Lower leg skin (tissue), 4 donors: ENCODE results near the gene IPMK. TPM values are rescaled to one million over a fixed set of nuclear protein-coding genes. Genes with fewer than 3 reads are reported as not detected.

Source experiments
- DNase-seq, 2 donors: peaks; one replicate each; pipeline ENCODE4 v3.0.0-alpha.2; 2019; ENCODE audit warnings: low spot score in 2 of 2
- H3K4me3 ChIP-seq: fragments of 200-600 bp; sonication (generic); 2 replicates; pipeline ENCODE4 v1.5.1; 2017; ENCODE audit warnings: mild to moderate bottlenecking, low read depth; ENCODE audit not compliant: poor library complexity, severe bottlenecking
- POLR2A ChIP-seq, 2 donors: fragments of 450-650 bp; IDR thresholded peaks; one replicate each; pipeline ENCODE4 v1.6.1; 2016 to 2017; ENCODE audit warnings: antibody characterized with exemption in 2 of 2, mild to moderate bottlenecking in 1 of 2, moderate library complexity in 1 of 2
- WGBS, 2 donors: methylation state at CpG; one replicate each; pipeline ENCODE4 v1.1.5; 2018; 5-methylcytosine and 5-hydroxymethylcytosine counted together
- intact Hi-C: fragments of 100-400 bp; cut with DNase I; formaldehyde crosslinking; loops from one replicate; pipeline ENCODE4 v1.15.0; 2023; ENCODE audit warnings: low total_unique reads
- total RNA-seq, 4 donors: library from RNA; depleted of rRNA; stranded (reverse); fragments of >200 nt; gene quantifications; one replicate each; pipeline ENCODE4 v1.1.0, GENCODE V29; 2016
- TF ChIP-seq, protein P1 (sequence below), 3 donors: fragments of 450-650 bp; IDR thresholded peaks; one replicate each; pipeline ENCODE4 v1.5.1; 2016; ENCODE audit warnings: antibody characterized with exemption in 3 of 3, mild to moderate bottlenecking in 3 of 3, moderate library complexity in 2 of 3

Gene IPMK
- total RNA-seq, 4 donors from 2014 or later: 8.8 to 13.4 (median 11.0) TPM

DNA sequence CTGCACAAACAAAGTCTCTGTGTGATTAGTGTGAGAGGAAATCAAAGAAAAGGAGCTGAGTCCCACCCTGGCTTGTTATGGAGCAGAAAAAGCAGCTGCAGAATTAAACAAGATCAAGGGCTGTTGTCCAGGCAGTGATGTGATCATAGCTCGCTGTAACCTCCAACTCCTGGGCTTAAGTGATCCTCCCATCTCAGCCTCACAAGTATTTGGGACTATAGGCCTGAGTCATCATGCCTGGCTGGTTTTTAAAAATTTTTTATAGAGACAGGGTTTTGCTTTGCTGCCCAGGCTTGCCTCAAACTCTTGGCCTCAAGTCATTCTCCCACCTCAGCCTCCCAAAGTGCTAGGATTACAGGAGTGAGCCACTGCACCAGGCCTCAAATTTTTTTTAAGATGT, 88.9 kb downstream of the IPMK start:
- no peak for DNase-seq
- WGBS, 2 donors: 42 to 63% methylated on average over 1 of the region's 1 CpG
- TF ChIP-seq POLR2A (IDR thresholded peaks at IDR 0.05): no peak
- TF ChIP-seq, protein P1, sequence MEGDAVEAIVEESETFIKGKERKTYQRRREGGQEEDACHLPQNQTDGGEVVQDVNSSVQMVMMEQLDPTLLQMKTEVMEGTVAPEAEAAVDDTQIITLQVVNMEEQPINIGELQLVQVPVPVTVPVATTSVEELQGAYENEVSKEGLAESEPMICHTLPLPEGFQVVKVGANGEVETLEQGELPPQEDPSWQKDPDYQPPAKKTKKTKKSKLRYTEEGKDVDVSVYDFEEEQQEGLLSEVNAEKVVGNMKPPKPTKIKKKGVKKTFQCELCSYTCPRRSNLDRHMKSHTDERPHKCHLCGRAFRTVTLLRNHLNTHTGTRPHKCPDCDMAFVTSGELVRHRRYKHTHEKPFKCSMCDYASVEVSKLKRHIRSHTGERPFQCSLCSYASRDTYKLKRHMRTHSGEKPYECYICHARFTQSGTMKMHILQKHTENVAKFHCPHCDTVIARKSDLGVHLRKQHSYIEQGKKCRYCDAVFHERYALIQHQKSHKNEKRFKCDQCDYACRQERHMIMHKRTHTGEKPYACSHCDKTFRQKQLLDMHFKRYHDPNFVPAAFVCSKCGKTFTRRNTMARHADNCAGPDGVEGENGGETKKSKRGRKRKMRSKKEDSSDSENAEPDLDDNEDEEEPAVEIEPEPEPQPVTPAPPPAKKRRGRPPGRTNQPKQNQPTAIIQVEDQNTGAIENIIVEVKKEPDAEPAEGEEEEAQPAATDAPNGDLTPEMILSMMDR (IDR thresholded peaks at IDR 0.05): no peak
- intact Hi-C loops: no loop called here
- H3K4me3 ChIP-seq: no peak overlapping the region

DNA sequence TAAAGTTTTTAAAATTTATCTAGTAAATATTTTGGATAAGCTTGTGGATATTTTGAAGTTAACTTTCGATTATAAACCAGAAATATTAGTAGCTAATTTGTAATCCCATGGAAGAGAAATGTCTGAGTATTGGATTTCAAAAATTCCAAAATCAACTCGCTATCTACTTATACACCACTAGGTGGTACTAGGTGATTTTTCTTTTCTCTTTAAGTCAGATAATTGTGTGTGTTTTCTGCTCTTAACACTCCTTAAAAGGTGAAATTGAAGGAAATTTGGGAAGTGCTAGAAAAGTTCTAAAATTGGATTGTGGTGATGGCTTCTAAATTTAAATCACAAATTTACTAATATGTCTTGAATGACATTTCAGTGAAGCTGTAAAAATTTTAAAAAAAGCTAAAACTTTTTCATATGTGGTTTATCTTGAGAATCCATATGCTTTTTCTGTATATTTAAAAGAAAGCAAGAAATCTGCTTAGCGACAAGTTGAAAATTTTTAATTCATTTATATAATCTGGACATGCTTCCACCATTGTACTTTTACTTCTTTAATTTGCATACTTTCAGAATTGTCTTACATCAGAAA, 90.2 kb downstream of the IPMK start:
- whole genome bisulfite sequencing, 2 donors: 21 to 22% methylated on average over 3 of the region's 3 CpGs
- intact Hi-C loops: no loop called here
- no peak for DNase-seq
- no peak for TF ChIP-seq POLR2A (IDR thresholded peaks at IDR 0.05)
- TF ChIP-seq, protein P1 (IDR thresholded peaks at IDR 0.05): no peak
- no peak overlapping the region for H3K4me3 ChIP-seq

DNA sequence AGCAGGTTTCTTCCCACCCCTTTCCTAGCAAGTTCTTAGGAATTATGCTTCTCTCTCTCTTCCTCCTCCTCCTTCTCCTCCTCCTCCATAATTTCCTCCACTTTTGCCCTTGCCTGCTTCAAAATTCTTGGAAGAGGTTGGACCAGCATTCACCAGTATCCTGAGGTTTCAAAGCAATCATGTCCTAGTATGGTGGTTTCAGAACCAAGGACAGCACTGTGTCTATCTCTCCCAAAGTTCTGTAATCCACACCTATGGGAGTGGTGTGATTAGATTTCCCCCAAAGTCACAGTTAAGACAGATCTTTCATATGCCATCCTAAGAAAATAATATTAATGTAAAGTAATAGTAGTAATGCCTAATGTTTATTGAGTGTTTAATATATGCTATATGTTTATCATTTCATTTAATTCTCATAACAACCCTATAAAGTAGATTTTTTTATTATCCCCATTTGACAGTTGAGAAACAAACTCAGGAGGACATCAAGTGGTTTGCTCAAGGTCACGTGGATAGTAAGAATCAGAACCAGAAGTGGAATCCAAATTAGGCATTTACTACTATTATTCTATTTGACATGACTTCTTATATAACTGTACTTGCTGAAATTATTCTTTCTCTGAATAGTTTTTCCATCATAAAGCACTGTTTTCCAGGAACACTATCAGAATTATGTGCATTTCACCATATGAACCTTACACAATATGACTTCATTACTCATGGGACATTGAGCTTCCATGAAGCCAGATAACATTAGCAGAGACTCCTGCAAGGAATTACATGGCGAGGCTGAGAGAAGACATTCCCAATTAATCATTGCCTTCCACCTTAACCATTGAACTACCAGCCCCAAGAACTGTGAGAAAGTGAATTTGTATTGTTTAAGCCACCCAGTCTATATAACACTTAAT, 91.4 kb downstream of the IPMK start:
- no peak for DNase-seq
- H3K4me3 ChIP-seq: no peak overlapping the region
- intact Hi-C loops: no loop called here
- whole genome bisulfite sequencing, 2 donors: 25 to 30% methylated on average over 2 of the region's 2 CpGs
- TF ChIP-seq POLR2A (IDR thresholded peaks at IDR 0.05): no peak
- TF ChIP-seq, protein P1 (IDR thresholded peaks at IDR 0.05): no peak

DNA sequence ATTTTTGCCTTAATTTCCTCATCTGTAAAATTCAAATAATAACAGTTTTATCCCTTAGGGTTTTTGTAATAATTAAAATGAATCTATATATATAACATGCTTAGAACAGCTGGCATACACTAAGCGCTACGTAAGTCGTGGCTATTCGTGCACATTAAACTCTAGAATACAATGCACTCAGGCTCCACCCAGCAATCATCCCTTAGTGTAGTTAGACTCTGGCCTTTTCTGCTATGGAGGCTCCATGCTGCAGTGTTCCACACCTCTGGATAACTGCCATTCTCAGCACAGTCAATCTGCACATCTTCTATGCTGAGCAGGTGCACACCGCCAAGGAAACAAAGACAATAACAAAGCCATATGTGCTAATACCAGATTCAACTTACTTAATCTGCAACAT, 92.9 kb downstream of the IPMK start:
- intact Hi-C loops: no loop called here
- WGBS, 2 donors: 81 to 91% methylated on average over 5 of the region's 5 CpGs
- H3K4me3 ChIP-seq: no peak overlapping the region
- no peak for DNase-seq
- no peak for TF ChIP-seq POLR2A (IDR thresholded peaks at IDR 0.05)

DNA sequence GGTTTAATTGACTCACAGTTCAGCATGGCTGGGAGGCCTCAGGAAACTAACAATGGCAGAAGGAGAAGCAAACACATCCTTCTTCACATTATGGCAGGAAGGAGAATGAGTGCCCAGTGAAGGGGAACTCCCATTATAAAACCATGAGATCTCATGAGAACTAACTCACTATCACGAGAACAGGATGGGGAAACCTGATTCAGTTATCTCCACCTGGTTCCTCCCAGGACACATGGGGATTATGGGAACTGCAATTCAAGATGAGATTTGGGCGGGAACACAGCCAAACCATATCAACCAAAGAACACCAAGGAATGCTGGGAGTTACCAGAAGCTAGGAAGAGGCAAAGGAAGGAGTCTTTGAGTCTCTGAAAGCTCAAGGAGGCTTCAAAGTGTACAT, 94.3 kb downstream of the IPMK start:
- intact Hi-C loops: no loop called here
- TF ChIP-seq, protein P1 (IDR thresholded peaks at IDR 0.05): no peak
- TF ChIP-seq POLR2A (IDR thresholded peaks at IDR 0.05): no peak
- no peak for DNase-seq
- WGBS, 2 donors: 65 to 73% methylated on average over 2 of the region's 2 CpGs
- no peak overlapping the region for H3K4me3 ChIP-seq

DNA sequence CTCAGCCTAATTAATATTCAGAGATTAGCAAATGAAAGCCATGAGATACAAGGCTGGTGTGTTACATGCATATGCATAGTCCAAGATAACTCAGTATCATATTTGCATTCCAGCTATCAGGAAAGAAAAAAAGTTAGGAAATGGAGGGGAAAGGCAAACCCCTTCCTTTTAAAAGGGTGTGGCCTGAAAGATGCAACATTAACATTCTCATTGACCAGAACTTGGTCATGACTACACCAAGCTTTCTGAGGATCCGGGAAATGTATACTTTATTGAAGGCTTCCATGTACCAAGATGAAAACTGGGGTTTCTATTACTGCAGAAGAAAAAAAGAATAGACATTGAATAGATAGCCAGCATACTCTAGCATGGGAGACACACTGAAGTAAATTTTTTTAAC, 96.5 kb downstream of the IPMK start:
- intact Hi-C loops: no loop called here
- TF ChIP-seq, protein P1 (IDR thresholded peaks at IDR 0.05): no peak
- TF ChIP-seq POLR2A (IDR thresholded peaks at IDR 0.05): no peak
- DNase-seq: no peak
- 87 to 89% methylated on average over 1 of the region's 1 CpG for WGBS, 2 donors
- no peak overlapping the region for H3K4me3 ChIP-seq
